ENCODE results near the gene MTMR3.
"Not testable (repeated sequence)": the region's sequence is repeated elsewhere in the genome, so short reads cannot be mapped to it uniquely, and the experiment has no call there.

The MTMR3 gene

DNA sequence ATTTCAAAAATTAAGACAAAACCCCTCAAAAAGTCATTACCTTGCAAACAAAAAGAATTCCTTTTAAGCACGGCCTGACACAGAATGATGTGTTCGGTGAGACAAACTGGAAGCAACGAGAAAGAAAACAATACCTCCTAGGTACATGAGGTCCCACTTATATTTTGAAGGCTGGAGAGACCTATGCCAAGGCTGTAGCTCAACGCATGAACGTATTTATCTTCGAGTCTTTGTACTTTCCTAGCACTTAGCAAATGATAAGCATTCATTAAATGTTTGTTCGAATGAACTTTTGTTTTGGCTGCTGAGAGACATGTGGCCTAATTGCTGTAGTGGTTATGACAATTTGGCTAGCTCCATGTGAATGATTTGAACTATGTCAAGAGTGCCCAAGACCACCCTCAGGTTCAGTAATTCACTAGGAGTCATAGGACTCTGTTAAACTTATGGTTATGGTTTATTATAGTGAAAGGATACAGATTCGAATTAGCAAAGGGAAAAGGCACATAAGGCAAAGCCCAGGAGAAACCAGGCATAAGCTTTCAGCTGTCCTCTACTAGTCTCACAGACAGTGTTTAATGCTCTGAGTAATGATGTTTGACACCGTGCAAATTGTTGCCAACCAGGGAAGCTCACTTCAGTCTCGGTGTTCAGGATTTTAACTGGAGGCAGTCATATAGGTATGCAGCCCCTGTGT, 171.2 kb downstream of the MTMR3 start:
- DNase-seq (ENCODE audit: low spot score): no peak

DNA sequence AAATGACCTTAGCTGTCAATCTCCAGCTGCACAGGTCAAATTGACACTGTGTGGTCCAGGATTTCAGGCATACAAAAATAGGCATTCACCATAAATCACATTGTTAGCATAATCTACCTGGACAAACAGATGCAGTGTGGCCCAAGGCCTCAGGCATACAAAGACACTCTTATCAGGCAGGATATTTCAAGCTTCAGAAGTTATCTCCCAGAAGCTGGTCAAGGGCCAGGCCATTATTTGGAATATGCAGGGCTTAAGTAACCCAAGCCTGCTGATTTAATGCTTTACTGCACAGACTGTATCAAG, 171.7 kb downstream of the MTMR3 start:
- DNase-seq (ENCODE audit: low spot score): no peak

DNA sequence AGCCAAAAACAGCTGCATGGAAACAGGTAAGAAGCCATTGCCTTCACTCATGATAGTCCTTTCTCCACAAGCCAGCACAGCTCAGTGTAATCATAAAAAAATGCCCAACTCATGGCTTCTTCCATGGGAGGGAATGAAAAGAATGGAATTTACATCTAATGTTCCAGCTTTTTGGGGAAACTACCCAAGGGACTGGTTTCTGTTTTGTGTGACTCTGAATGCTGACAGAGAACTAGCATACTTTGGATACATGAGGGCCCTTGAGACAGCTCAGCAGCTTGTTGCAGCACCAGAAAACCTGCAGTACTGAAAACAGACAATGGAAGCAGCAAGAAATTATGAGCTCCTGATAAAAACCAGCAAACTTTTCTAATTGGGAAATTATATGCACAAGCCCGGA, 173.0 kb downstream of the MTMR3 start:
- DNase-seq (ENCODE audit: low spot score): no peak

DNA sequence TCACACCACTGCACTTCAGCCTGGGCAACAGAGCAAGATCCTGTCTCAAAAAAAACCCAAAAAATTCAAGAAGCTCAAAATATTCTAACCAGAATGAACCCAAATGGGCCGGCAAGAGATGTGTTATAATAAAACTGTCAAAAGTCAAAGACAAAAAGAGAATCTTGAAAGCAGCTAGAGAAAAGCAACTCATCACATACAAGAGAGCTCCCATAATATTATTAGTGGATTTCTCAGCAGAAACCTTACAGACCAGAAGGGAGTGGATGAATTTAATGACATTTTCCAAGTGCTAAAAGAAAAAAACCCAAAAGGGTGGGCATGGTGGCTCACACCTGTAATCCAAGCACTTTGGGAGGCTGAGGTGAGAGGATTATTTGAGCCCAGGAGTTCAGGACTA, 174.4 kb downstream of the MTMR3 start:
- no peak for DNase-seq (ENCODE audit: low spot score)

DNA sequence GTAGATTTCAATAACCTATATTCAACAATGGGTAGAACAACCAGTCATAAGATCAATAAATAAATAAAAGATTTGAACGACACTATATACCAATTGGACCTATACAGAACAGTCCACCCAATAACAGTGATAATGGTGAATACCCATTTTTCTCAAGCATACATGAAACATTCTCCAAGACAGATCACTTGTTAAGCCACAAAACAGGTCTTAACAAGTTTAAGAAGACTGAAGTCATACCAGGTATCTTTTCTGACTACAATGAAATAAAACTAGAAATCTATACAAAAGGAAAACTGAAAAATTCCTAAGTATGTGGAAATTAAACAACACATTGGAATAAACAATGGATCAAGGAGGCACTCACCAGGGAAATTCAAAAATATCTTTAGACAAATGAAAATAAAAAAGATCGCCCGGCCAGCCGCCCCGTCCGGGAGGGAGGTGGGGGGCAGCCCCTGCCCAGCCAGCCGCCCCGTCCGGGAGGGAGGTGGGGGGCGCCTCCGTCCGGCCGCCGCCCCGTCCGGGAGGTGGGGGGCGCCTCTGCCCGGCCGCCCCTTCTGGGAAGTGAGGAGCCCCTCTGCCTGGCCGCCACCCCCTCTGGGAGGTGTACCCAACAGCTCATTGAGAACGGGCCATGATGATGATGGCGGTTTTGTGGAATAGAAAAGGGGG, 176.5 kb downstream of the MTMR3 start:
- not testable (repeated sequence) for DNase-seq (ENCODE audit: low spot score)

DNA sequence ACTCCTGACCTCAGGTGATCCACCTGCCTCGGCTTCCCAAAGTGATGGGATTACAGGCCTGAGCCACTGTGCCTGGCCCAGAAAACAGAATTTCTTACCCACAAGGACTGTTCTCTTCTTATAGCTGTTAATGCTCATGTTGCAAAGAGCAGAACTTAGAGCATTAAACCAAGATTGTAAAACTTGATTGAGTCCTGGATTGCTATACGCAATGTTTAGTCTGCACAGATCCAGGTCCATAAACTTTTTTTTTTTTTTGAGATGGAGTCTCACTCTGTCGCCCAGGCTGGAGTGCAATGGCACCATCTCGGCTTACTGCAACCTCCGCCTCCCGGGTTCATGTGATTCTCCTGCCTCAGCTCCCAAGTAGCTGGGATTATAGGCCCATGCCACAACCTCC, 178.1 kb downstream of the MTMR3 start:
- DNase-seq (ENCODE audit: low spot score): not testable (repeated sequence)

DNA sequence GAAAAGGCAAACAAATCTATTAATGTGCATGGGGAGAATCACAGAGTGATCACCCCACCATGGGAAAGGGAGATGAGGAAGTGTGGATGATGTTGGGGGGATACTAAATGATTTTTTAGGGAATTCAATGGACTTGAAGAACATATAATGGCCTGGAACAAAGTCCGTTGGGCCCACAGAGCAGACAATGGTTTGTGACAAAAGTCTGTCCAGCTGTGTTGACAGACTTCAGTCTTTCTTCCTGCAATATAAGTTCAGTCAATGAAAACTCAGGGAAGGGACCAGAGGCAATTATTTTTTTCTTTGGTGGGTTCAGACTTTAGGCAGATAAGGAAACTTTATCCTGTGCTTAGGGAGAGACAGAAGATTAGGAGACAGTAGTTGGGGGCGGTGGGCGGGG, 179.3 kb downstream of the MTMR3 start:
- no peak for DNase-seq (ENCODE audit: low spot score)

DNA sequence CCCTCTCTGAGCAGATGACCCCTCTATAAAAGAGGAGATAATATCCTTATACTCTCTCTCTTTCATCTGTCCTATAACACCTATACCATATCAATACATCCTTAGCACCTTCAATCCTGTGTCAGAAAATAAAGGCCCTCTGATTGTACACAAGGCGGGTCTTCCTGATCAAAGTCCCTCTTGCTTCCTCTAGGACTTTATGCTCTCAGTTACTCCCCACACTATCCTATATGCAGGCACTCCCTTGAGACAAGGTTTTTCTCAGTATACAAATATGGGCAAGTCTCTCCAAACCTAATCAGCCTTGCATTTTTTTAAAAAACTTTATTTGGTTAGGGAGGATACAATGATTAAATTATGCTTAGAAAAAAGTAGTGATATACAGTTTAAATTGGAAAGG, 180.0 kb downstream of the MTMR3 start:
- no peak for DNase-seq (ENCODE audit: low spot score)

DNA sequence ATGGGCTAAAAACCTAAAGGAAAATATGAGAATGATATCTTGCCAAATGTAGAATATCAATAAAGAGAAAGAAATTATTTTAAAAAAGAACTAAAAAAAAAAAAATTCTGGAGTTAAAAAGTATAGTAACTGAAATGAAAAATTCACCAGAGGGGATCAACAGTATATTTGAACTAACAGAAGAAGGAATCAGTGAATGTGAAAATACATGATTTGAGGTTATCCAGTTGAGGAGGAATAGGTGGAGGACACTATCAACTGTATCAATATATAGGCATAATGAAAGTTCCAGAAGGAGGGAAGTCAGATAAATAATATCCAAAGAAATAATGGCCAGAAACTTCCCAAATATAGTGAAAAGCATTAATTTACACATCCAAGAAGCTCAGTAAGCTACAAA, 181.2 kb downstream of the MTMR3 start:
- DNase-seq (ENCODE audit: low spot score): no peak

DNA sequence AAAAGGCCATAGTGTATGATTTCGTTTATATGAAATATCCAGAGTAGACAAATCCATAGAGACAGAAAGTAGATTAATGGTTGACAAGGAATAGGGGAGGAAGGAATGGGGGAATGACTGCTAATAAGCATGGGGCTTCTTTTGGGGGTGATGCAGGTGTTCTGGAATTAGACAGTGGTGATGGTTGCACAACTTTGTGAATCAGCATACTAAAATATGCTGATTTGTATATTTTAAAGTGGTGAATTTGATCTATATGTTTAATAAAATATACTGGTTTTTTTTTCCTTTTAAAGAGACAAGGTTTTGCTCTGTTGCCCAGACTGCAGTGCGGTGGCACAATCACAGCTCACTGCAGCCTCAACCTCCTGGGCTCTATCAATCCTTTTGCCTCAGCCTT, 190.8 kb downstream of the MTMR3 start:
- no peak for DNase-seq (ENCODE audit: low spot score)

DNA sequence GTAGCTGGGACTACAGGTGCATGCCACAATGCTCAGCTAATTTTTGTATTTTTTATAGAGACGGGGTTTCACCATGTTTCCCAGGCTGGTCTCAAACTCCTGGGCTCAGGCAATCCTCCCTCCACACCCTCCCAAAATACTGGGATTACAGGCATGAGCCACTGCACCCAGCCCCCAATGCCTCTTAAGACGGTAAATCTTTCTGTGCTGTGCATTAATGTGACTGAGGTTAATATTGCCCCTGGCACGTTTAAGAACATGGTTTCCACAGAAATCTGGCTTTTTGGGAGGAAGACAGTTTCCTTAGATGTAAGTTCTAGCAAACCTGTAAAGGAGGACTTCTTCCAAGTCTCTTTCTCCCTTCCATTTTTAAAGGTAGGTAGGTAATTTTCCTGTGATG, 191.2 kb downstream of the MTMR3 start:
- DNase-seq (ENCODE audit: low spot score): no peak

DNA sequence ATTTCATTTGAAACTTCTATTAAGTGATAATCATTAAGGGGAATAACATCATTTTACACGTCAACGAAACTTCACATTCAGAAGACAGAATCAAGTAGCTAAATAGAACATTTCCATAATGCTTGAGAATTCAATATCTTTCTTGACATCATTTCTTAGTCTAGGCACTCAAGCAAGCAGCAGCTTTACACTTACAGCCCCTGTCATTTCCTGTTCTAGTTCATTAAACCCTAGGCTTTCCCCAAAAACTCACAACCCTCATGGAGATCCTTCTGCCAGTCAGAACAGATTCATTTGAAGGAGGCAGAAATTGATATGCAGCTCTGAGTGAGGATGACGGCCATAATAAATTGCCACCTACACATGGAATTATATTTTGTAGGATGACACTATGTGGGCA, 192.0 kb downstream of the MTMR3 start:
- no peak for DNase-seq (ENCODE audit: low spot score)

DNA sequence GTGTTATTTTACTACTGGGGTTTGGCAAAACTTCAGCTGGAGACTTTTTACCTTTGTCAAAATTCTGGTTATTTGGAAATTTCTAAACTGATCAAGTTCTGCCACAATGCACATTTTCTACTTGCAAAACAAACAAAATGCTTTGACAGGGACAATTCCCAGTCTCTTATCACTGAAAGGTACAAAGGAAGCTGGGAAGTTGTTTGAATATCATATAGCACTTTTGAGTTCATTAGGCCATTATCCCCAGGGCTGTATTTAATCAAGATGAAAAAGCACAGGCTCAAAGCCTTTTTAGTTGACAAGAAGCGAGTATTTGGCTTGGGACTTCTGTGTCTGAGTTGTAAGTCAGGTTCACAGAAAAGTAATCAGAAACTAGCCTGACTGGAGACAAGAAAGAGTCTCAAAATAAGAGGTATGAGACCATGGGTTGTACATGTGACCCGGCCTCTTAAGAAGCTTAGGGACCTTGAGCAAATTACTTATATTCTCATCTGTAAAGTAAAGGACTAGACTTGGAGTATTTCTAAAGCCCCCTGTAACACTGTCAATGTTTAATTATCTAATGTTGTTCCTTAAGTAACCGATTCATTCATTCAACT, 194.4 kb downstream of the MTMR3 start:
- DNase-seq (ENCODE audit: low spot score): no peak

DNA sequence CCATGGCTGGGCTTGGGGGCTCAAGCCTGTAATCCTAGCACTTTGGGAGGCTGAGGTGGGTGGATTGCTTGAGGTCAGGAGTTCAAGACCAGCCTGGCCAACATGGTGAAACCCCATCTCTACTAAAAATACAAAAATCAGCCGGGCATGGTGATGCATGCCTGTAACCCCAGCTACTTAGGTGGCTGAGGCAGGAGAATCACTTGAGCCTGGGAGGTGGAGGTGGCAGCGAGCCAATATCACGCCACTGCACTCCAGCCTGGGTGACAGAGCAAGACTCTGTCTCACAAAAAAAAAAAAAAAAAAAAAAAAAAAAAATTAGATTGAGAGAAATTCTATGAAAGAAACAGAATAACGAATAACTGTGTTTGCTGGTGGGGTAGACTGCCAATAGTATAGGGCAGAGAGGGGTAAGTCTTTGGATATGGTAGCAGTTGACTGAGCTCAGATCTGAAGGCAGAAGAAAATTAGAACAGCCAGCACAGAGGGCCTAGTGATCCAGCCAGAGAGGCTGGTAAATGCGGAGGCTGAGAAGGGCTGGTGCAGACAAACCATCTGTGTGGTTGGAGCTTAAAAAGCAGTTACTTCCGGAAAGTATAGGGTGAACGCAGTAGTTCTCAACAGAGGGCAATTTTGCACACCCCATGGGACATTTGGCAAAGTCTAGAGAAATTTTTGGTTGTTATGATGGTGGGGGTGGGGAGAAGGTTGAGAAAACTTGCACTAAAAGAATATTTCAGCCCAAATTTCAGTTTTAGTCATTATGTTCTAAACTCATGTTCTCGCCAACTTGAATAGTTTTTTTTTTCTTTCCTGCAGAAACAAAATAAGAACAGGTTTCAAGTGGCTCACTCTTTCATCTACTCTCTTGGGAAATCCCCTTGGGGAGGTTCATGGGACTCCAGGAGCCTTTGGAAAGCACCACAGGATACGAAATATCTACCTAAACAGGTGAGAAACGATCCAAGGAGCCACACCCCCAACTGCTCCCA, 195.6 kb downstream of the MTMR3 start:
- no peak for DNase-seq (ENCODE audit: low spot score)

DNA sequence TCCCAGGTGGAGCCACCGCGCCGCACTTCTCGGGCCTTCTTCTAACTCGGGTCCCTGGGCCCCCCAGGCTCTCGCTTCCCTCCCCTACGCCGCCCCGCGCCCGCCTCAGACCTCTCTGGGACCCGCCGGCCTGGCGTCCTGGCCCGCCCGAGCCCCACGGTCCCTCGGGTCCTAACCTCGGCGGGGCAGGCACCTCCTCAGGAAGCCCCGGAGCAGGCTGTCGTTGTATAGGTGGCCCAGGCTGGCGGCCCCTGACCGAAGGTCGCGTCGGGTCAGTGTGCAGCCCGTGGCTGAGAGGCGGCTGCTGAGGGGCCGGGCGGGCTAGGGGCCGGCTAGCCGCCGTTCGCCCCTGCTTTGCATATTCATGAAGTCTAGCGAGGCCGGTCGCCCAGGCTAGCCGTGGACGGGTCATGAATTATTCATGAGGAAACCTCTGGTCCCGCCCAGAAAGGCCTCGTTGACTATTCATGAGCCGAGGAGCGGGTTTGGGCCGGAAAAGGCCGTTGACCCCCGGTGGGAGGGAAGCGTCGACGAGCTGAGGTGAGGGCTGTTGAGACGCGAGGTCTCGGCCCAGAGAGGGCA, 197.1 kb downstream of the MTMR3 start, which contains the start of gene HORMAD2:
Gene HORMAD2, plus strand, starts transcription at position 513 of the 582 bp plus-strand sequence. CDS start 13,489 bp downstream, outside the sequence.
- DNase-seq (ENCODE audit: low spot score): no peak
